22Rv1 (cell line): Measurements from ENCODE around the gene TIMM13.
"Not testable (repeated sequence)": the region's sequence is repeated elsewhere in the genome, so short reads cannot be mapped to it uniquely, and the experiment has no call there.

ENCODE experiments used
- H3K27ac ChIP-seq: fragments of 450-650 bp; 2 replicates; pipeline ENCODE4 v1.5.1; 2017
- ZFX ChIP-seq: fragments of 450-650 bp; IDR thresholded peaks from 2 replicates; pipeline ENCODE4 v1.6.1; 2017; ENCODE audit warnings: antibody characterized with exemption, borderline replicate concordance
- TF ChIP-seq, protein P1 (sequence below): fragments of 450-650 bp; IDR thresholded peaks from 2 replicates; pipeline ENCODE4 v1.5.1; 2017; ENCODE audit warnings: mild to moderate bottlenecking

Gene TIMM13

DNA sequence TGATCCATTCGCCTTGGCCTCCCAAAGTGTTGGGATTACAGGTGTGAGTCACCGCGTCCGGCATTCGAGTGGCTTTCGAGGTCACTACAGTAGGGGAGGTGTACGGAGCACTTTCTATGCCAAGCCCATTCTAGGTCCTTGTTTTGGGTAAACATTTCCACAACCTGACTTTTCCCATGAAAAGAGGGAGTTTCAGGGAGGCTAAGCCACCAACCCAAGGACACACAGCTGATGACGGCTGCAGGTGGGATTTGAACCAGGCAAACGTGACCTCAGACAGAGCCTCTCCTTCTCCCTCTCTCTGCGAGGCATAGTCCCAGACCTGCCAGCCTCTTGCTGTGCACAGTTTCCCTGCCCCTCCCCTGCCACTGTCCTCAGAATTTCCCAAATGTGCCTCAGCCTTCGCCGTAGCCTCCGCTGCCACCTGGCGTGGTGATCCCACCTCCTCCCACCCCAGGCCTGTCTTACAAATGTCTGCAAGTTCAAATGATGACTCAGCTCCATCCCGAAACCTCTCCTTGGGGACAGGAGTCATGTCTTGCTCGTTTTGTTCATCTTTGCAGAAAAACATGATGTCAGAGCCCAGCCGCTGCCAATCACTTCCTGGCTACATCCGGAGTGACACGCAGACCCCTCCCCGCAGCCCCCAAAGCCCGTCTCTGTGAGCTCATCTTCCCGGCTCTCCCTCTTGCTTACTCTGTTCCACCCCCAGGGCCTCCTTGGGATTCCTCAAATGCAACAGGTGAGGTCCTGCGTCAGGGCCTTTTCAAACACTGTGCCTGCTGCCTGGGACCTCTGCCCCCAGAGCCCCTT lies 41.9 kb upstream of the TIMM13 start:
- no peak overlapping the region for H3K27ac ChIP-seq
- TF ChIP-seq, protein P1, sequence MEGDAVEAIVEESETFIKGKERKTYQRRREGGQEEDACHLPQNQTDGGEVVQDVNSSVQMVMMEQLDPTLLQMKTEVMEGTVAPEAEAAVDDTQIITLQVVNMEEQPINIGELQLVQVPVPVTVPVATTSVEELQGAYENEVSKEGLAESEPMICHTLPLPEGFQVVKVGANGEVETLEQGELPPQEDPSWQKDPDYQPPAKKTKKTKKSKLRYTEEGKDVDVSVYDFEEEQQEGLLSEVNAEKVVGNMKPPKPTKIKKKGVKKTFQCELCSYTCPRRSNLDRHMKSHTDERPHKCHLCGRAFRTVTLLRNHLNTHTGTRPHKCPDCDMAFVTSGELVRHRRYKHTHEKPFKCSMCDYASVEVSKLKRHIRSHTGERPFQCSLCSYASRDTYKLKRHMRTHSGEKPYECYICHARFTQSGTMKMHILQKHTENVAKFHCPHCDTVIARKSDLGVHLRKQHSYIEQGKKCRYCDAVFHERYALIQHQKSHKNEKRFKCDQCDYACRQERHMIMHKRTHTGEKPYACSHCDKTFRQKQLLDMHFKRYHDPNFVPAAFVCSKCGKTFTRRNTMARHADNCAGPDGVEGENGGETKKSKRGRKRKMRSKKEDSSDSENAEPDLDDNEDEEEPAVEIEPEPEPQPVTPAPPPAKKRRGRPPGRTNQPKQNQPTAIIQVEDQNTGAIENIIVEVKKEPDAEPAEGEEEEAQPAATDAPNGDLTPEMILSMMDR: no peak
- TF ChIP-seq ZFX: no peak

DNA sequence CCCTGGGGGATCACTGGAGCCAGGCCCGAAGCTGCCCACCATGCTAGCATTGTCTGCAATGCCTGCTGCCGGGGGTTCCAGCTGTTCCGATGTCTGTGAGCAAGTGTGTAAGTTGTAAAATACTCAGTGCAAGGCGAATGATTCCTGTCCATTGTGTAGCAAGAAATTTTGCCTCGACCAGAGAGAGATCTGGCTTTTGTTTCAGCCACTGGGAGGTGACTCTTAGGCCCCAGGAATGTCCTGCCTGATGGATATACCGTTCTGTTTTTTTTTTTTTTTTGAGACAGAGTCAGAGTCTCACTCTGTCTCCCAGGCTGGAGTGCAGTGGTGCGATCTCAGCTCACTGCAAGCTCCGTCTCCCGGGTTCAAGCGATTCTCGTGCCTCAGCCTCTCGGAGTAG lies 41.2 kb upstream of the TIMM13 start:
- no peak for TF ChIP-seq ZFX
- TF ChIP-seq, protein P1: no peak
- no peak overlapping the region for H3K27ac ChIP-seq

DNA sequence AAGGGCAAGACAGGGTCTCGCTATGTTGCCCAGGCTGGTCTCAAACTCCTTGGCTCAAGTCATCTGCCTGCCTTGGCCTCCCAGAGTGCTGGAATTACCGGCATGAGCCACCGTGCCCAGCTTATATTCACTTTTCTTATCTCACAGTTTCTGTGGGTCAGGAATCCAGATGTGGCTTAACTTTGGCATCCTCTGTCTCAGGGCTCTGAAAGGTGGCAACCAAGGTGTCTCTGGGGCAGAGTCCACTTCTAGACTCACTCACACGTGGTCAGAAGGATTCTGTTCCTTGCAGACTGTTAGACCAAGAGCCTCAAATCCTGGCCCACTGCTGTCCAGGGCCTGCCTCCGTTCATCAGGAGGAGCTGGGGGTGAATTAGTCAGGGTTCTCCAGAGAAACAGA lies 37.0 kb upstream of the TIMM13 start:
- TF ChIP-seq, protein P1: no peak
- TF ChIP-seq ZFX: no peak
- H3K27ac ChIP-seq: peak overlapping the region; percentile 83

DNA sequence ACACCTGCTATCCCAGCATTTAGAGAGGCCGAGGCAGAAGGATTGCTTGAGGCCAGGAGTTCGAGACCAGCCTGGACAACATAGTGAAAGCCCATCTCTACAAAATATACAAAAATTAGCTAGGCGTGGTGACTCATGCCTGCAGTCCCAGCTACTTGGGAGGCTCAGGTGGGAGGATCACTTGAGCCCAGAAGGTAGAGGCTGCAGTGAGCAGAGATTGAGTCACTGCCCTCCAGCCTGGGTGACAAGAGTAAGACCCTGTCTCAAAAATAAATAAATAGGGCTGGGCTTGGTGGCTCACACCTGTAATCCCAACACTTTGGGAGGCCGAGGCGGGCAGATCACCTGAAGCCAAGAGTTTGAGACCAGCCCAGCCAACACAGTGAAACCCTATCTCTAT lies 36.3 kb upstream of the TIMM13 start:
- peak overlapping the region; percentile 83 for H3K27ac ChIP-seq

DNA sequence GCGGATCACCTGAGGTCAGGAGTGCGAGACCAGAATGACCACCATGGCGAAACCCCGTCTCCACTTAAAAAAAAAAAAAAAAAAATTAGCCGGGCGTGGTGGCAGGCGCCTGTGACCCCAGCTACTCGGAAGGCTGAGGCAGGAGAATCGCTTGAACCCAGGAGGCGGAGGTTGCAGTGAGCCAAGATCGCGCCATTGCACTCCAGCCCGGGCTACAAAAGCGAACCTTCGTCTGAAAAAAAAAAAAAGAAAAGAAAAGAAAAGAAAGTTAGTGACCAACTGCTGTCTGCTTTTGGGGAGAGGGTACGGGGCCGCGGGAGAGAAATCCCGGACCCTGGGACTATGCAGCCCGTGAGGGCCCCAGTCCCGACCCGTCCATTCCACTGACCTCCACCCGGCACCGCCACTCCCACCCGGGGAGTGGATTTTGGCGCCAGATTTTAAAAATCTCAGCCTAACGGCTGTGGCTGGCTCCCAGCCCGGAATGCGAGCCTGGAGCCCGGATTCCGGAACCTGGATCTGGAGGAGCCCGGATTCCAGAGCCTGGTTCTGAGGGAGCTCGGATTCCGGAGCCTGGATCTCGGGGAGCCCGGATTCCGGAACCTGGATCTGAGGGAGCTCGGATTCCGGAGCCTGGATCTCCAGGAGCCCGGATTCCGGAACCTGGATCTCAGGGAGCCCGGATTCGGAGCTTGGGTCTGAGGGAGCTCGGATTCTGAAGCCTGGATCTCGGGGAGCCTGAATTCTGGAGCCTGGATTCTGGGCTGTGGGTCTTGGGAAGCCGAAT lies 35.4 kb upstream of the TIMM13 start:
- TF ChIP-seq, protein P1: no peak
- TF ChIP-seq ZFX: no peak
- peak overlapping the region; percentile 83 for H3K27ac ChIP-seq

DNA sequence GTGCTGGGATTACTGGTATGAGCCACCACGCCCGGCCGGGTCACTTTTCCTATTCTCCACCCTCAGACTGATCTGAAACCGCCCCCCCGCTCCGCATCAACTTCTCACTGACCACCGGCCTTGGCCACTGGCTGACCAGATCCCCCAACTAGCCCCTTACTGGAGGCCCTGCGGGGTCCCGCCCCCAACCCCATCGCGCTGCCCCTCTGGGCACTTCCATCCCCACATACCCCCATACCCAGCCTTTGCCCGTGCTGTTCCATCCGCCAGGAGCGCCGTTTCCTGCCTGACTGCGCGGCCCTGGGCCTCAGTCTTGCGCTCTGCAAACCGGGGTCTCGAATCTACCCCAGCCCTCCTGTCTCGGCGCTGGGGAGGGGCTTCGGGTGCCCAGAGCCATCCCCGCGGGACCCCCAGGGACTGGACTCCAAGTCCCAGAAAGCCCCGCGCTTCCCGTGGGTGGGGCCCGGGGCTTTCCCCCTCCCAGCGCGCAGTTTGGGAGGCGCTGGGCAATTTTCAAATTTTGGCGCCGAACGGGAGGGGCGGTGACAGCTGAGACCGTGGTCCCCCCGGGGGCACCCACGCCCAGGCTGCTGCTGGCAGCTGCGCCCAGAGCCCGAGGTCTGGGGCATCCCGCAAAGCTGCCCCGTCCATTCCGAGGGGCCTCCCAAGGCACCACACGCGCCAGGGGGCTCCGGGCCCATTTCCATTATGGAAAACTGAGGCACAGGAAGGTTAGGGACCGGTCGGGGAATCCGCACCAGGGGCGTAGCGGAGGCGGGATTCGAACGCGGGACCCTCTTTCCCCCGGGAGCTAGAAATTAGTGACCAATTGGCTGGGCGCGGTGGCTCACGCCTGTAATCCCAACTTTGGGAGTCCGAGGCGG lies 34.6 kb upstream of the TIMM13 start:
- H3K27ac ChIP-seq: peak overlapping the region; percentile 83
- no peak for TF ChIP-seq ZFX
- TF ChIP-seq, protein P1: peak; percentile 44

DNA sequence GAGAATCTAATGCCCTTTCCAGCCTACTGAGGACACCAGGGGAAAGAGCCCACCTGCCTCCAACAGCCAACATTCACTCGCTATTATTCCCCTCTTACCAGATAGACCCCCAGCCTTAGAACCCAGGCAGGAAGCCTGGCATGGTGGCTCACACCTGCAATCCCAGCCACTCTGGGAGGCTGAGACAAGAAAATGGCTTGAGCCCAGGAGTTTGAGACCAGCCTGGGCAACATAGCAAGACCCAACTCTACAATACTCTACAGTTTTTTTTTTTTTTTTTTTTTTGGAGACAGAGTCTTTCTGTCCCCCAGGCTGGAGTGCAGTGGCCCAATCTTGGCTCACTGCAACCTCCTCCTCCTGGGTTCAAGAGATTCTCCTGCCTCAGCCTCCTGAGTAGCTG lies 32.9 kb upstream of the TIMM13 start:
- no peak for TF ChIP-seq ZFX
- TF ChIP-seq, protein P1: no peak

DNA sequence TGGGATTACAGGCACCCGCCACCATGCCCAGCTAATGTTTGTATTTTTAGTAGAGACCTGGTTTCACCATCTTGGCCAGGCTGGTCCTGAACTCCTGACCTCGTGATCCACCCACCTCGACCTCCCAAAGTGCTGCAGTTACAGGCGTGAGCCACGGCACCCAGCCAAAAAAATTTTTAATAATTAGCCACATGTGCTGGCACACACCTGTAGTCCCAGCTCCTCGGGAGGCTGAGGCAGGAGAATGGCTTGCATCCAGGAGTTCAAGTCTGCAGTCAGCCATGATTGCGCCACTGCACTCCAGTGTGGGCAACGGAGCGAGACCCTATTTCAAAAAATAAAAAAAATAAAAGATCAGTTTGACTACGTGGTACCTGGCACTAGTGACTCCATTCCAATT lies 31.4 kb upstream of the TIMM13 start:
- not testable (repeated sequence) for H3K27ac ChIP-seq

More for the DNA sequence above, 32.9 kb upstream of the TIMM13 start:
- H3K27ac ChIP-seq: no peak overlapping the region
